Stimulated activated CD8-positive, alpha-beta memory T cell treated with anti-CD3 and anti-CD28 coated beads, Interleukin-4, amount 100 ng/mL, for 4 hours (primary cell): ENCODE results near the gene FIZ1.

ENCODE experiments used
- DNase-seq, 2 donors: peaks; one replicate each; pipeline ENCODE4 v3.0.0-alpha.2; 2020; ENCODE audit warnings: low read depth in 2 of 2, low spot score in 1 of 2

The FIZ1 gene

DNA sequence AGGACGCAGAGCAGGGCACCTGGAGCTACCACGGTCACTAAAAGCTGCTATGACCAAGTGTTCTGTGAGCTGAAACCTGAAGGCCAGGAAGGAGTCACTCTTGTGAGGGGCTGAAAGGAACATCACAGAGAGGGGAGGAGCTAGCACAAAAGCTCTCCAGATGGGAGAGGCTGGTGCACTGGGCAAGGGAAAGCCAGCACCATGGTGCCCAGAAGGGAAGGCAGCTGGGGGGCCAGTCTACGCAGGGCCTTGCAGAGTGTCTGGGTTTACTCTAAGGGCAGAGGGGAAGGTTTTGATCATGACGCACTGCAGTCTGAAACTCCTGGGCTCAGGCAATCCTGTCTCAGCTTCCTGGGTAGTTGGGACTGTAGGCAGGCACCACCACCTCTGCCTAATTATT lies 37.4 kb upstream of the FIZ1 start:
- DNase-seq, result no peak

DNA sequence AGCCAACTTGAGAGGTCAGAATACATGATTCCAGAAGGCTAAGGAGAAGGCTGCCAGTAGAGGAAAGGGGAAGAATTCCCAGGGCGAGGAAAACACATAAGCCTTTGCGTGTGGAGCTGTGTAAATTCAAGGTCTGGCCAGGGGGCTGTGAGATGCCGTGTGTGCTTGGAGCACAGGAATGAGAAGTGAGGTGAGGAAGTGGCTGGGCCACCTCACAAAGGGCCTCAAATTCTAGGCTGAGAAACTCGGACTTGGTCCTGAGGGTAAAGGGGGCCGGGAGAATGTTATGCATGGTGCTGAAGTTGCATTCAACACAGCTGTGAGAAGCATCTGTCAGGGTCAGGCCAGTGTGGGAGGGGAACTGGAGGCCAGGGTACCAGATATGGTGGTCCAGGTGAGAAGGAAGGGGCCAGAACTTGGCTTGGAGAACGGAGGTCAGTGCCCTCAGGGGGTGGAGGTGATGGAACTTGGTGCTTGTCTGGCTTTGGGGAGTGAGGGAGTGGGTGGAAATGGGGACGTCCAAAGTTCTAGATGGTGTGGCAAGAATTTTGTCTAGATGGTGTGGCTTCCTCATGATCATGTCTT lies 36.6 kb upstream of the FIZ1 start:
- no peak for DNase-seq

DNA sequence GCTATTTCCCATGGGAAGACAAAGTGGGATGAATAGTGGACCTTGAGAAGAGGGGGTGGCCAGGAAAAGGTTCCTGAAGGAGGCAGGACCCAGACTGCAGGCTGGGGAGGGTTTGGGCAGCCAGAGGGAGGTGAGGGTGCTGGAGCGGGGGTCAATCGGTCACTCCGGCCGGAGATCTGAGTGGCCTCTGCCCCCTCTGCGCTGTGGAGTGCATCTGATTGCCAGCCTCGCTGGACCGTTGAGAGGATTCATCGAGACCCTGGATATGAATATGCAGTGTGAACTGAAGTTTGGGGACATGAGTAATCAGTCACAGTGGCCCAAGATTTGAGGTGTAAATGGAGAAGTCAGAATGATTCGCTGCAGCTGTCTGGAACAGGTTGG lies 36.0 kb upstream of the FIZ1 start:
- no peak for DNase-seq

DNA sequence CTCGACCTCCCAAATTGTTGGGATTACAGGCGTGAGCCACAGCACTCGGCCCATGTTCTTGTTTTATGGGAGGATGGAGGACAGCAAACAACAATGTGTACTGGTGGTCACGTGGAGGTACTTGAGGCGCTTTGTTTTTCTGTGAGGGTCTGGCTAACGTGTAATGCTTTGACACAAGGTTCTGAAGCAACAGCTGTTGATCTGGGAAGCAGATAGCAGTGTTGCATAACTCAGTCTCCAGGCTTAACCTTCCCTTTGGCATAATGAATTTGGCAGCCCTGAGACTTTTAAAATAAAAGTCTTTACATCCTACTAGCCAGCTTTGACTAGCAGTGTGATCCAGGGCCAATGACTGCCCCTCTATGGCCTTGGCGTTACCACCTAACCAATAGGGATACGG lies 34.5 kb upstream of the FIZ1 start:
- DNase-seq, result no peak

DNA sequence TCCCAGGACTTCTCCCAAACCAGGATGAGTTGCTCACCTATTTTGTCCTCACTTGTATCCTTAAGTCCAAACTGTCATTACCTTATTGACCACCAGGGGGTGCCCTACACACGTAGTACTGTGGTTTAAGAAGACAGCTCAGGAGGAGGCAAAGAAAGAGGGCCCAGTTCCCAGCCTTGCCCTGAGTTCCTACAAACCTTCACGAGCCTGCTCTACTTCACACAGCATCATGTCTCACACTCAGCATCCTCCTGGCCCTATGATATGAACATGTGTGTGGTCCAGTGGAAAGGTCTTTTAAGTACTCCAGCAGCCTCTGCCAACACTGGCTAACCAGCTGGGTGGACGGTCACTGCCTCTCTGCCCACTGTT lies 33.1 kb upstream of the FIZ1 start:
- DNase-seq, result peak in 1 of 2 donors; percentile 92

DNA sequence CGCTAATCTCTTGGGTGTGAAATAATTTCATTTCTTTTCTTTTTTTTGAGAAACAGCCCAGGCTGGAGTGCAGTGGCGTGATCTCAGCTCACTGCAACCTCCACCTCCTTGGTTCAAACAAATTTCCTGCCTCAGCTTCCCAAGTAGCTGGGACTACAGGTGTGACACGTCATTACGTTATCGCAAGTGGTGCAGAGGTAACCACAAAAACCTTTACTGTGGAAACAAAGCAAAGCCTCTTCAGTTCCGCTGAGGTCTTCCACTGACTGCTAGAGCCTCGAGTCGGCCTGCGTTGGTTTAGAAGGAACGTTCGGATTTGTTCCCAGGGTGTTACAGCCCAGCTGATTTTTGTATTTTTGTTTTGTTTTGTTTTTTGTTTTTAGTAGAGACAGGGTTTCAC lies 27.0 kb upstream of the FIZ1 start:
- DNase-seq, result no peak

DNA sequence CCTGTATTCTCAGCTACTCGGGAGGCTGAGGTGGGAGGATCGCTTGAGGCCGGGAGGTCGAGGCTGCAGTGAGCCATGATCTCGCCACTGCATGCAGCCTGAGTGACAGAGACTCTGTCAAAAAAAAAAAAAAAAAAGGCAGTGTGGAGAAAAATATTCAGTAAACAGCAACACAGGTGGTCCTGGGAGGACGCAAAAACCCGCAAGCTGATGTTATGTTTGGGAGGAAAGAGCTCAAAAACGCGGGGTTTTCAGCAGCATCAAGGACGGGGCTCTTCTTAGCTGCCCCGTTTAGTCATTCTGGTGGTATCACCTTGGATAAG lies 25.6 kb upstream of the FIZ1 start:
- no peak for DNase-seq

DNA sequence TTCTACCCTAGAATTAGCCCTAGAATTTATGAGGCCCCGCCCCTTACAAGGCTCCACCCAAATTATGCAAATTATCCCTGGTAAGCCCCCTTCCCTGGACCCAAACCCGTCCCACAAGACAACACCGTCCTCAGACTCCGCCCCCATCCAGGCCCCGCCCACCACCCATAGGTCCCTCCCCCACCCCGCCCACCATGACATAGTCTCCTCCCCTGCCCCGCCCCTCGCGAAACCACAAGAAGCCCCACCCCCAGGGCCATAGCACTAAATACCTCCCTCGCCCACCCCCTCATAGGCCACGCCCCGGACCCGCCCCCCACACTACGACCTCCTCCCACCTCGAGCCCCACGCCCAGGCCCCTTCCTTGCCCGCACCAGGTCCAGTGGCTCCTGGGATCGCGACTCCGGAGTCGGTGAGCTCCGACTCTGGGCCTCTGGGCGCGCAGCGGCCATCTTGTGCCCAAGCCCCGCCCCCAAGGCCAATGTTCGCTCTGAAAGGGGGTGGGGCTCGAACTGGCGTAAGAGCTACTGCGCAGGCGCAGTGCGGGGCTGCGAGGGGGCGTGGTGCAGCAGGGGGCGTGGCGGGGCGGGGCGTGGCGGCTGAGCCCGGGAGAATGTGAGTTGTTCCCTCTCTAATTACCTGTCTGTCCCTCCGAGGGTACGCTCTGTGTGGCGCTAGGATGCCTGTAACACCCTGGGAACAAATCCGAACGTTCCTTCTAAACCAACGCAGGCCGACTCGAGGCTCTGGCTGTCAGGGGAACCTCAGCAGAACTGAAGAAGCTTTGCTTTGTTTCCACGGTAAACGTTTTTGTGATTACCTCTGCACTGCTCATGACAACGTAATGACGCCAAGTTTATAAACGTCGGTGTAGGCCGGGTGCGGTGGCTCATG lies 25.0 kb upstream of the FIZ1 start, which contains the start of gene ZNF784:
ZNF784 (minus strand) TSS at position 458 of the 895 bp plus-strand sequence; CDS start at position 453, 5 bp downstream.
- DNase-seq, result peak; percentile 83 to 85

DNA sequence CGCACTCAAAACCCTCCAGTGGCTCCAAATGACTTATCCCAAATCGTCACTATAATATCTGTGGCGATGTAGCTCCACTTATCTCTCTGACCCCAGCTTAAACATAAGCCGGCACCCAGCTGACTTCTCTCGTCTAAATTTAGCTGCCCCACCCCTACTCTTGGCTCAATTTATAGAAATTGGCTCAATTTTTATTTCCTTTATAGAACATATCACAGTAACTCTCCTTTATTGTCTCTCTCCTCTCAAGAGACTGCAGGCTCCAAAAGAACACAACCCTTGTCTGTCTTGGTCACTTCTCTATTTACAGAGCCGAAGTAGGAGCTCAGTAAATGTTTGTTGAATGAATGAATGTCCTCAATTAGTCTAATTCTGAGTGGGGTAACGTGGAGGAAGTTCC lies 24.2 kb upstream of the FIZ1 start:
- no peak for DNase-seq

DNA sequence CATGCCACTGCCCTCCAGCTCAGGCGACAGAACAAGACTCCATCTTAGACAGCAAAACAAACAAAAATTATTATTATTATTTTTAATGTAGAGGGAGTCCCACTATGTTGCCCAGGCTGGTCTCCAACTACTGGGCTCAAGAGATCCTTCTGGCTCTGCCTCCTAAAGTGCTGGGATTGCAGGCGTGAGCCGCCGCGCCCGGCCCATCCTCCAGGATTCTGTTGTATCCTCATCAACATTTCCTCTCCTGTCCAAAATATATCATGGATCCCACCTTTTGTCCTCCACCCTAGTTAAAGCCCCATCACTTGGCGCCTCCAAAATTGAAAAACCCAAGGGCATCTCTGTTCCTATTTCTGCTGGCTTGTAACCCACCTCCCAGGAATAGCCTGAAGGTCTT lies 23.8 kb upstream of the FIZ1 start:
- DNase-seq, result no peak

DNA sequence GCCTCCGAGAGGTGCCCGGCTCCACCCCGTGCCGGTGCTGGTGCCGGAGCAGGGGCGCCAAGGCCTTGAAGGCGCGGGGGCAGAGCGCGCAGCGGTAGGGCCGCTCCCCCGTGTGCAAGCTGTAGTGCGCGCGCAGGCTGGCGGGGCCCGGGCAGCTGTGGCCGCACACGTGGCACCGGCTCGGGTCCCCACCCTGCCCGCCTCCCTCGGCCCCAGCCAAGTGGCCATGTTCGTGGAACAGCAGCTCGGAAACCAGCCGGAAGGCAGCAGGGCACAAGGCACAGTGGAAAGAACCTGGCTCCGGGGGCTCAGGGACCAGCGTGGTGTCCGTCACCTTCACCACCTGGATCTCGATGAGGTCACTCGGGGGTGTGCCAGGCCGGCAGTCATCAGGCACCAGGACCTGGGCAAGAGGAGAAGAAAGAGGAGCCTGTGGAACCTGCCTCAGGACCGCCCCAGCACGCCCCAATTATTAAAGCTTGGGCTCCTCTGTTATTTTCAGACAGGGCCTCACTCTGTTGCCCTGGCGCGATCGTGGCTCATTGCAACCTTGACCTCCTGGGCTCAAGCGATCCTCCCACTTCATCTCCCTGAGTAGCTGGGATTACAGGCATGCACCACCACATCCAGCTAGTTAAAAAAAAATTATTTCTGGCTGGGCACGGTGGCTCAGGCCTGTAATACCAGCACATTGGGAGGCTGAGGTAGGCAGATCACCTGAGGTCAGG lies 23.1 kb upstream of the FIZ1 start:
- no peak for DNase-seq

DNA sequence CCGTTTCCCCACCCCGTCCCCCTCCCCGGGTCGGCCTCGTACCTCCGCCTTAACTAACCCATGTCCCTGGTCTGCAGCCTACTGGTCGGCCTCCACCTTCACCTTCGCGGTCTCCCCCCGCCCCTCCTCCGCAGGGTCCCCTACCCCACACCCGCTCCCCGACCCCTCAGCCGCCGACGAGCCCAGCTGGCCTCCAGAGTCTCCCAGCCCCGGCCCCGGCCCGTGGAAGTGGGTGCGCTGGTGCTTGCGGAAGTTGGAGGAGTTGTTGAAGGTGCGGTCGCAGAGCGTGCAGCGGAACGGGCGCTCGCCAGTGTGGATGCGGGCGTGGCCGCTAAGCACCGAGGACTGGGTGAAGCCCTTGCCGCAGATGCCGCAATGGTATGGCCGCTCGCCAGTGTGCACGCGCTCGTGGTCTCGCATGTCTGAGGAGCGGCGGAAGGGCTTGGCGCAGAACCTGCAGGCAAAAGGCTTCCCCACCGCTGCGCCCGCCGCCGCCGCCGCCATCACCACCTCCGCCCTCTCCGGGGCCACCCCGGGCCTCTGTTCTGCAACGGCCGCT lies 22.4 kb upstream of the FIZ1 start:
- no peak for DNase-seq

DNA sequence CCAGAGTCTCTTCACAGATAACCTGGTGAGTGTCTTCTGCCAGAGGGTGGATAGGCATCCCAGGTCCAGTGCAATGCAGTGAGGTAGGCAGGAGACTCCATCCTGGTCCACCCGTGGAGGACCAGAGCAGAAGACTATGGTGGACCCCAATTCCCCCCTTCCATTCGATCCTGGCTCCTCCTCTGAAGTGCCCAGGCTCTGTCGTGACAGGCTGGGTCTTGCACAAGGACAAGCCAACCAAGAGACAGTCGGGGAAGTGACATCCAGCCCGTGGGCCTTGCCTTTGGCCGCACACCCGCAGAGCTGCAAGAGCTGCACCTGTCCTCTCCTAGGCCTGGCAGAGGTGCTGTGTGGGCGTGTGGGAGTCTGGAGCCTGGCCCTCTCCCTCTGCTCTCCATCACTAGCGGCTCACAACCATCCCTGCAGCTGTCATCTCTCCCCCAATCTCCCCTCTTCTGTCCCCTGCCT lies 21.9 kb upstream of the FIZ1 start:
- DNase-seq, result no peak

DNA sequence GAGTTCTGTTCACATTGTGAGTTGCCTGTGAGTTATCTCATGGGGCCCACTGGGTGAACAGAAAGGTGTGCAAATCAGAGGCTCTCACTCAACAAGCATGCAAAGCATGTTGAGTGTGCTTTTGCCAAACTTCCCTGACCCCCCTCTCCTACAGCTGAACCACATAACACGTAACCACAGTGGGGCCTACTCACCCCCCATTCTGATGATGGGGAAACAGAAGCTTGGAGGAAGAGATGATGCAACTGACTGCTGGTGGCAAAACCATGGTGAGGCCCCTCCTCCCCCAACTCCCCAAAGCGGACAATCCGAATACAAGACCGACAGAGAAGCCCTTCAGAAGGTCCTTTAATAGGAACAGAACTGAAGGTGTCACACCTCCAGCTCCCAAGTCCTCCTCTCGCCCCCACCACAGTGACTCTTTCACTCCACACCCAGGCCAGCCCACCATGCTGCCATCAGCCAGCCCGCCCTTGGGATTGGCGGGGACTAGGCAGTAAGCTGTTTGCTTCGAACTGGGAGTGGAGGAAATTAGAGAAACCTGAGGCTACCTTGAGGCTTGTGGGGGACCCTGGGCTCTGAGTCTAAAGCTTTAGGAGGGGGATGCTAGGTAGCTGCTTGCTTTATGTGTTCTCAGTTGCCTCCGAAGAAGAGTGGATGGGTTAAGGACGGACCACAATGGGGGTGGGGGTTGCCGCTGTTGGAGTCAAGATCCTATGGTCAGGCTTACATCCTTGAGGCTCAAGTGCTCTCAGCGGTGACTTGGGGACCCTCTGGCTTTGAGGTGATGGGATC lies 21.3 kb upstream of the FIZ1 start:
- no peak for DNase-seq

DNA sequence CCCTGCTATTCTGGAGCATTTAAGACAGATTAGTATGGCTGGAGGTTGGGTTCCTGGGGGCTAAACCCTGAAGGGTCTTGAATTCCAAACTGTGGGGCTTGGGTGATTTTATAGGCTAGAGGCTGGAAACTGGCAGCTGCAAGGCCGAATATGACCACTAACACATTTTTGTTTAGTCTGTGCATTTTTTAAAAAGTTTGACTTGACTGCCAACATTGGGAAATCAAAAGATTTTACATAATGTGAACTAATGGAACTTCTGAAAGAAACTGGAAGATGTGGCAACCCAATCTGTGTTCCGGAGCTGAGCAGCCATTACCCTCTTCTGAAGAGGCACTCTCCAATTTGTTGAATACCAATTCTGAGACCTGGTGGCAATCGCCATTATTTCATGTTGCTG lies 20.0 kb upstream of the FIZ1 start:
- no peak for DNase-seq

DNA sequence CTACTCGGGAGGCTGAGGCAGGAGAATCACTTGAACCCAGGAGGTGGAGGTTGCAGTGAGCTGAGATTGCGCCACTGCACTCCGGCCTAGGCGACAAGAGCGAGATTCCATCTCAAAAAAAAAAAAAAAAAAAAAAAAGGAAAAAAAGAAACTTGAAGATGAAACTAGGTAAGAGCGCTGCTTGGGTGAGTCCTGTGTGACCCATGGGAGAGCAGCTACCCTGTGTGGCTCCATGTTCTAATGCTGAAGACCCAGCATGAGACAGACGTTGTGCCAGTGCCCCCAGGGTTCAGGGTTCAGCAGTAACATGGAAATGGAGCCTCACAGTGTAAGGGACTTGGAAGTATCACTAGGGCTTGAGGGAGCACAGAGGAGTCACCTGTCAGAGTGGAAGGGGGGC lies 19.1 kb upstream of the FIZ1 start:
- DNase-seq, result no peak

DNA sequence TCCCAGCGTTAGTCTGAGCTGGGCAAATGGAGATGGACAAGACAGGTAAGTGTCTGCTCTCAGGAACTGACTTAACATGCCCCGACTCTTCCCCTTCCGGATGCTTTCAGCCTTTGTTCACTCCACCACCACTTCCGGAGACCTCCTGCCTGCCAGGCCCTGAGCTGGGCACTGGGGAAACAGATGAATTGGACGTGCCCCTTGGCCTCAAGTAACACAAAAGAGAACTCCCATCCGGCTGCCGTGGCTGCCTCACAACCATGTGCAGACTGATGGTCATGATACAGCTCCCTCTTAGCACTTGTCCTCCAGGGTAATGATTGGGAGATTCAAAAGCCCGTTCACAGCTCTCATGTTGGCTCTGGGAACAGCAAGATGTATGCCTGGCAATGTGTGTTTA lies 18.1 kb upstream of the FIZ1 start:
- DNase-seq, result no peak

DNA sequence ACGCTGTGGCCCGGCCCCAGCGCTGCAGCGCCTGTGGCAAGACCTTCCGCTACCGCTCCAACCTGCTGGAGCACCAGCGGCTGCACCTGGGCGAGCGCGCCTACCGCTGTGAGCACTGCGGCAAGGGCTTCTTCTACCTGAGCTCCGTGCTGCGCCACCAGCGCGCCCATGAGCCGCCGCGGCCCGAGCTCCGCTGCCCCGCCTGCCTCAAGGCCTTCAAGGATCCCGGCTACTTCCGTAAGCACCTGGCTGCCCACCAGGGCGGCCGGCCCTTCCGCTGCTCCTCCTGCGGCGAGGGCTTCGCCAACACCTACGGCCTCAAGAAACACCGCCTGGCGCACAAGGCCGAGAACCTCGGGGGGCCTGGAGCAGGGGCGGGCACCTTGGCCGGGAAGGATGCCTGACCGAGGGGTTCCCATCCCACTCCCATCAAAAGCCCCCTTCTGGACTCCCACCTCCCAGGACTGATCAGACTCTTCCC lies 17.1 kb upstream of the FIZ1 start:
- no peak for DNase-seq

DNA sequence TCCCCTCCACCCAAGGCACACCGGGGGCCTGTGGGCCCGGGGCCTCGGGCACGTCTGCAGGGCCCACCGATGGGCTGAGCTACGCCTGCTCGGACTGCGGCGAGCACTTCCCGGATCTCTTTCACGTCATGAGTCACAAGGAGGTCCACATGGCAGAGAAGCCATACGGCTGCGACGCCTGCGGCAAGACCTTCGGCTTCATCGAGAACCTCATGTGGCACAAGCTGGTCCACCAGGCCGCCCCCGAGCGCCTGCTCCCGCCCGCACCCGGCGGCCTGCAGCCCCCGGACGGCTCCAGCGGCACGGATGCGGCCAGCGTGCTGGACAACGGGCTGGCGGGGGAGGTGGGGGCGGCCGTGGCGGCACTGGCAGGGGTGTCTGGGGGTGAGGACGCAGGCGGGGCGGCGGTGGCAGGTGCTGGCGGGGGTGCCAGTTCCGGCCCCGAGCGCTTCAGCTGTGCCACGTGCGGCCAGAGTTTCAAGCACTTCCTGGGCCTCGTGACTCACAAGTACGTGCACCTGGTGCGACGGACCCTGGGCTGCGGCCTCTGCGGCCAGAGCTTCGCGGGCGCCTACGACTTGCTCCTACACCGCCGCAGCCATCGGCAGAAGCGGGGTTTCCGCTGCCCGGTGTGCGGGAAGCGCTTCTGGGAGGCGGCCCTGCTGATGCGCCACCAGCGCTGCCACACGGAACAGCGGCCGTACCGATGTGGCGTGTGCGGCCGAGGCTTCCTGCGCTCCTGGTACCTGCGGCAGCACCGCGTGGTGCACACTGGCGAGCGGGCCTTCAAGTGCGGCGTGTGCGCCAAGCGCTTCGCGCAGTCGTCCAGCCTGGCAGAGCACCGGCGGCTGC lies 16.5 kb upstream of the FIZ1 start:
- DNase-seq, result no peak
